ENCODE results near the gene ABLIM2. TPM values are rescaled to one million over a fixed set of nuclear protein-coding genes. Genes with fewer than 3 reads are reported as not detected.

ABLIM2 gene
- total and polyA plus RNA-seq, 2 of the 13 experiments (the other 11 are each of a cell fraction or from before 2014, with no cell fraction given): 0.20 to 0.37 TPM

DNA sequence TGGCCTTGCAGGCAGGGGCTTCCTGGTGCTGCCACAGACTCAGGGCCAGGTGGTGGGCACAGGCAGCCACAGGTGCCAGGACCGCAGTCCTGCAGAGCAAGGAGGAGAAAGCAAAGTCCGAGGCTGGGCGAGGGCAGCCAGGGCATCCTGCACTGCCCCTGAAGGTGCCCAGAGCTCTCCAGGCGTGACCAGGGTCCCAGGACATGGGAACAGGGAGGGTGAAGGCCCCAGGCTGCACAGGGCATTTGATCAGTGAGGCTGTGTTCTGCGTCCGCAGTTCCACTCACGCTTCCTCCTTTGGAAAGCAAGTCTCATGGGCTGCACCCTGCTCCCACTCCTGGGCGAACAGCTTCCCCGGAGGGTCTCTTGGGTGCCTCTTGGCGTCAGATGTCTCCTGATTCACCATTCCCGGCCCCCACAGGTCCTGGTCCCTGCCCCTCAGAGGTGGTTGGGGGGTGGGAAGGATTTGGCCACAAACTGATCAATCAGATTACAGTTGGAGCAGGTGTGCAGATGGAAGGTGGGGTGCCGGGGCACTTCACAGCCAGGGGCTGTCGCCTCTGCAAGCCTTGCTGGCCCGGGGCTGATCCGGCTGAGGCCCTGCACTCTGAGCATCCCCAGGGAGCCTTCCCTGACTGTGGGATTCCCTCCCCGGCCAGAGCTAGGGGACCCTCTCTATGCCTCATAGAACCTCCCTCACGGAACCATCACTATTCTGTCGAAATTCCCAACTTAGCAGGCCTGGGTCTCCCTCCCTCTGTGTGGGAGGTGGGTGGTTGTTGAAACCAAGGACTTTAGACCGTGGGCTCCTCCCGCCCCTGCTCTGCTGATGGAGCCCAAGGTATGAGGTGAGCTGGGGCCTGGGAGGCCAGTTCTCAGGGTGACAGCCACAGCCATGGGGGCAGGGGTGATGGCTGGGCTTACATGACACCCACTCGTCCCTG, 43.8 kb upstream of the ABLIM2 start:
- DNase-seq (ENCODE audit: low spot score): peak; percentile 80
- TF ChIP-seq ZNF672 (CRISPR knock-in tag; IDR thresholded peaks at IDR 0.05) (no peak), U2AF1 (optimal IDR thresholded peaks at IDR 0.05; ENCODE audit: low read depth, low read length) (no peak), TEAD3 (CRISPR knock-in tag; optimal IDR thresholded peaks at IDR 0.05; ENCODE audit: borderline replicate concordance) (peak; percentile 87), ETV5 (CRISPR knock-in tag; IDR thresholded peaks at IDR 0.05; ENCODE audit: borderline replicate concordance) (peak; percentile 50), HMG20B (CRISPR knock-in tag; conservative IDR thresholded peaks at IDR 0.05) (no peak), ZNF678 (CRISPR knock-in tag; IDR thresholded peaks at IDR 0.05) (no peak), CEBPB (IDR thresholded peaks at IDR 0.05; ENCODE audit: borderline replicate concordance, low read depth, low read length) (peak; percentile 62), REPIN1 (CRISPR knock-in tag; IDR thresholded peaks at IDR 0.05; ENCODE audit: borderline replicate concordance, low read depth) (peak; percentile 60; the same call in 1 of the 2 replicates), MIXL1 (CRISPR knock-in tag; IDR thresholded peaks at IDR 0.05) (no peak), ZNF687 (CRISPR knock-in tag; IDR thresholded peaks at IDR 0.05) (peak; percentile 82), TAF1 (CRISPR knock-in tag; IDR thresholded peaks at IDR 0.05) (peak; percentile 36; the same call in 1 of the 2 replicates)
- TF ChIP-seq, protein P1, sequence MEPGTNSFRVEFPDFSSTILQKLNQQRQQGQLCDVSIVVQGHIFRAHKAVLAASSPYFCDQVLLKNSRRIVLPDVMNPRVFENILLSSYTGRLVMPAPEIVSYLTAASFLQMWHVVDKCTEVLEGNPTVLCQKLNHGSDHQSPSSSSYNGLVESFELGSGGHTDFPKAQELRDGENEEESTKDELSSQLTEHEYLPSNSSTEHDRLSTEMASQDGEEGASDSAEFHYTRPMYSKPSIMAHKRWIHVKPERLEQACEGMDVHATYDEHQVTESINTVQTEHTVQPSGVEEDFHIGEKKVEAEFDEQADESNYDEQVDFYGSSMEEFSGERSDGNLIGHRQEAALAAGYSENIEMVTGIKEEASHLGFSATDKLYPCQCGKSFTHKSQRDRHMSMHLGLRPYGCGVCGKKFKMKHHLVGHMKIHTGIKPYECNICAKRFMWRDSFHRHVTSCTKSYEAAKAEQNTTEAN (CRISPR knock-in tag; conservative IDR thresholded peaks at IDR 0.05): 0 out of 2 replicates have a peak, but pooled peaks have one; percentile 32
- TF ChIP-seq, protein P2, sequence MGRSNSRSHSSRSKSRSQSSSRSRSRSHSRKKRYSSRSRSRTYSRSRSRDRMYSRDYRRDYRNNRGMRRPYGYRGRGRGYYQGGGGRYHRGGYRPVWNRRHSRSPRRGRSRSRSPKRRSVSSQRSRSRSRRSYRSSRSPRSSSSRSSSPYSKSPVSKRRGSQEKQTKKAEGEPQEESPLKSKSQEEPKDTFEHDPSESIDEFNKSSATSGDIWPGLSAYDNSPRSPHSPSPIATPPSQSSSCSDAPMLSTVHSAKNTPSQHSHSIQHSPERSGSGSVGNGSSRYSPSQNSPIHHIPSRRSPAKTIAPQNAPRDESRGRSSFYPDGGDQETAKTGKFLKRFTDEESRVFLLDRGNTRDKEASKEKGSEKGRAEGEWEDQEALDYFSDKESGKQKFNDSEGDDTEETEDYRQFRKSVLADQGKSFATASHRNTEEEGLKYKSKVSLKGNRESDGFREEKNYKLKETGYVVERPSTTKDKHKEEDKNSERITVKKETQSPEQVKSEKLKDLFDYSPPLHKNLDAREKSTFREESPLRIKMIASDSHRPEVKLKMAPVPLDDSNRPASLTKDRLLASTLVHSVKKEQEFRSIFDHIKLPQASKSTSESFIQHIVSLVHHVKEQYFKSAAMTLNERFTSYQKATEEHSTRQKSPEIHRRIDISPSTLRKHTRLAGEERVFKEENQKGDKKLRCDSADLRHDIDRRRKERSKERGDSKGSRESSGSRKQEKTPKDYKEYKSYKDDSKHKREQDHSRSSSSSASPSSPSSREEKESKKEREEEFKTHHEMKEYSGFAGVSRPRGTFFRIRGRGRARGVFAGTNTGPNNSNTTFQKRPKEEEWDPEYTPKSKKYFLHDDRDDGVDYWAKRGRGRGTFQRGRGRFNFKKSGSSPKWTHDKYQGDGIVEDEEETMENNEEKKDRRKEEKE (IDR thresholded peaks at IDR 0.05): no peak

More for the DNA sequence above, 43.8 kb upstream of the ABLIM2 start:
- FAIRE-seq (peak; percentile 92), ATAC-seq (peak; percentile 66)
- H2AFZ ChIP-seq (ENCODE audit: low read length): no peak overlapping the region
- H3K9ac ChIP-seq (ENCODE audit: insufficient read depth, low read depth, low read length): peak overlapping the region; percentile 92
- H3K4me1 ChIP-seq (ENCODE audit: insufficient read depth, low read length): peaks cover 59% of the 10 kb centered on the region
- H3K9me3 ChIP-seq (ENCODE audit: low read length): no peaks in the 10 kb centered on the region
- 42% methylated on average over 8 of the region's 21 CpGs for WGBS (ENCODE audit: low lambda C conversion rate)
- H3K27me3 ChIP-seq (ENCODE audit: control insufficient read depth in 1 of 2, insufficient read depth in 2 of 2, low read length in 2 of 2): peaks cover 0 to 6% of the 10 kb centered on the region in 2 experiments; a peak in 1 of 5 replicates
- H3K27ac ChIP-seq (ENCODE audit: extremely low read length, insufficient read depth, low read length): peak overlapping the region; percentile 66
- H3K4me3 ChIP-seq (replicated peaks in 1 of 3; ENCODE audit: insufficient read depth in 1 of 3, low read depth in 2 of 3, low read length in 3 of 3): peak overlapping the region; percentile 29 to 88 (median 85); a peak in 4 of 6 replicates
- H3K36me3 ChIP-seq (replicated peaks in 1 of 2; ENCODE audit: control insufficient read depth in 1 of 2, insufficient read depth in 2 of 2, low read length in 2 of 2): peaks cover 5 to 12% of the 10 kb centered on the region in 2 experiments; a peak in 4 of 5 replicates
- H4K20me1 ChIP-seq (ENCODE audit: insufficient read depth, low read length): peaks cover 24% of the 10 kb centered on the region; the same call in 1 of the 2 replicates
- BruUV-seq (replicated peaks): no TSS peak
- peaks cover 56% of the 10 kb centered on the region for H3K79me2 ChIP-seq (ENCODE audit: insufficient read depth, low read length)
- ChIA-PET CTCF (ENCODE audit: low intra/inter-chr PET ratio, low total read pairs) (no interaction called here), POLR2A (interaction anchor here (0.9 kb wide), 2 partner anchors 12 to 24 kb away, joined by 3 to 5 read pairs; no protein-coding TSS in a partner anchor)
- intact Hi-C loops (cut with micrococcal nuclease; ENCODE audit: unreplicated experiment) (loop anchor here (1.0 kb wide), 1 partner anchor 24 kb away; no protein-coding TSS in a partner anchor), in situ Hi-C loops (cut with HindIII; ENCODE audit: extremely low pct_ligation_motif_present, low pct_unique_long_range_greater_than_20kb) (no loop called here)
- peak overlapping the region; percentile 88 for H3K4me2 ChIP-seq (ENCODE audit: low read depth, low read length)

Measured in HepG2 (cell line).